Activated naive CD4-positive, alpha-beta T cell treated with anti-CD3 and anti-CD28 coated beads, Interleukin-2, amount 10 ng/mL, durations not matched to agents 7 days and 5 days (primary cell): ENCODE data around the gene CLMN.

Source experiments
- CTCF ChIA-PET: fragments of 350-600 bp; sonication (Branson Sonifier 250); formaldehyde crosslinking; loops from one replicate; lab custom pipeline; 2021; ENCODE audit warnings: antibody characterized with exemption; lab: Charles Lee
- DNase-seq: peaks from one replicate; pipeline ENCODE4 v3.0.0-alpha.2; 2020
- H3K27ac Mint-ChIP-seq: one replicate; pipeline ENCODE4 v1.8.0; 2021; ENCODE audit warnings: mild to moderate bottlenecking, moderate library complexity, mixed read lengths
- H3K27me3 Mint-ChIP-seq: one replicate; pipeline ENCODE4 v1.8.0; 2021; ENCODE audit warnings: mild to moderate bottlenecking, mixed read lengths
- H3K36me3 Mint-ChIP-seq: one replicate; pipeline ENCODE4 v1.8.0; 2021; ENCODE audit warnings: mixed read lengths
- H3K4me1 Mint-ChIP-seq: one replicate; pipeline ENCODE4 v1.8.0; 2021; ENCODE audit warnings: mixed read lengths
- H3K4me3 Mint-ChIP-seq: one replicate; pipeline ENCODE4 v1.8.0; 2021; ENCODE audit warnings: mild to moderate bottlenecking, moderate library complexity, mixed read lengths
- H3K9me3 Mint-ChIP-seq: one replicate; pipeline ENCODE4 v1.8.0; 2021; ENCODE audit warnings: mixed read lengths

CLMN gene

GRCh38 chr14:95256002-95256775, 63.5 kb downstream of the CLMN start:
- no peaks in the 10 kb centered on the region for H3K9me3 Mint-ChIP-seq
- no peak overlapping the region for H3K27ac Mint-ChIP-seq

GRCh38 chr14:95255487-95255886, 64.2 kb downstream of the CLMN start:
- Mint-ChIP-seq H3K9me3 (no peaks in the 10 kb centered on the region), H3K4me1 (no peaks in the 10 kb centered on the region), H3K27me3 (peaks cover 14% of the 10 kb centered on the region), H3K4me3 (no peak overlapping the region), H3K36me3 (no peaks in the 10 kb centered on the region), H3K27ac (no peak overlapping the region)
- no peak for DNase-seq
- CTCF ChIA-PET: no interaction called here

More at GRCh38 chr14:95256002-95256775, 63.5 kb downstream of the CLMN start:
- no peaks in the 10 kb centered on the region for H3K4me1 Mint-ChIP-seq
- CTCF ChIA-PET: no interaction called here
- peaks cover 8% of the 10 kb centered on the region for H3K27me3 Mint-ChIP-seq
- DNase-seq: no peak
- no peak overlapping the region for H3K4me3 Mint-ChIP-seq
- H3K36me3 Mint-ChIP-seq: no peaks in the 10 kb centered on the region

GRCh38 chr14:95255013-95255412, 64.7 kb downstream of the CLMN start:
- Mint-ChIP-seq H3K27me3 (peaks cover 14% of the 10 kb centered on the region), H3K27ac (no peak overlapping the region)
- CTCF ChIA-PET: no interaction called here

GRCh38 chr14:95254288-95254687, 65.4 kb downstream of the CLMN start:
- no peak overlapping the region for H3K27ac Mint-ChIP-seq
- CTCF ChIA-PET: no interaction called here
- H3K27me3 Mint-ChIP-seq: peaks cover 20% of the 10 kb centered on the region
- H3K36me3 Mint-ChIP-seq: no peaks in the 10 kb centered on the region
- H3K9me3 Mint-ChIP-seq: no peaks in the 10 kb centered on the region
- H3K4me1 Mint-ChIP-seq: no peaks in the 10 kb centered on the region
- no peak for DNase-seq
- H3K4me3 Mint-ChIP-seq: no peak overlapping the region

More at GRCh38 chr14:95255013-95255412, 64.7 kb downstream of the CLMN start:
- no peak for DNase-seq
- Mint-ChIP-seq H3K9me3 (no peaks in the 10 kb centered on the region), H3K36me3 (no peaks in the 10 kb centered on the region), H3K4me1 (no peaks in the 10 kb centered on the region), H3K4me3 (no peak overlapping the region)

- Mint-ChIP-seq H3K36me3 (no peaks in the 10 kb centered on the region), H3K27me3 (peaks cover 20% of the 10 kb centered on the region), H3K9me3 (no peaks in the 10 kb centered on the region), H3K27ac (no peak overlapping the region), H3K4me3 (no peak overlapping the region), H3K4me1 (no peaks in the 10 kb centered on the region)
- CTCF ChIA-PET: no interaction called here
- DNase-seq: no peak
Measured at GRCh38 chr14:95253039-95253630, 66.6 kb downstream of the CLMN start.

- no peaks in the 10 kb centered on the region for H3K9me3 Mint-ChIP-seq
- no peaks in the 10 kb centered on the region for H3K4me1 Mint-ChIP-seq
- CTCF ChIA-PET: no interaction called here
- no peak overlapping the region for H3K27ac Mint-ChIP-seq
- H3K27me3 Mint-ChIP-seq: peaks cover 26% of the 10 kb centered on the region
- H3K4me3 Mint-ChIP-seq: no peak overlapping the region
- H3K36me3 Mint-ChIP-seq: no peaks in the 10 kb centered on the region
- no peak for DNase-seq
Measured at GRCh38 chr14:95252219-95252618, 67.5 kb downstream of the CLMN start.

- Mint-ChIP-seq H3K9me3 (no peaks in the 10 kb centered on the region), H3K36me3 (no peaks in the 10 kb centered on the region), H3K4me3 (no peak overlapping the region), H3K27ac (no peak overlapping the region), H3K27me3 (peaks cover 27% of the 10 kb centered on the region), H3K4me1 (no peaks in the 10 kb centered on the region)
- CTCF ChIA-PET: no interaction called here
- no peak for DNase-seq
Measured at GRCh38 chr14:95250936-95251335, 68.8 kb downstream of the CLMN start.

GRCh38 chr14:95250140-95250769, 69.5 kb downstream of the CLMN start:
- CTCF ChIA-PET: no interaction called here
- H3K4me3 Mint-ChIP-seq: no peak overlapping the region
- H3K4me1 Mint-ChIP-seq: no peaks in the 10 kb centered on the region
- no peak for DNase-seq
- H3K36me3 Mint-ChIP-seq: no peaks in the 10 kb centered on the region
- H3K27me3 Mint-ChIP-seq: peaks cover 27% of the 10 kb centered on the region
- H3K27ac Mint-ChIP-seq: no peak overlapping the region
- H3K9me3 Mint-ChIP-seq: no peaks in the 10 kb centered on the region

- no peak for DNase-seq
- Mint-ChIP-seq H3K4me1 (no peaks in the 10 kb centered on the region), H3K27ac (no peak overlapping the region), H3K36me3 (no peaks in the 10 kb centered on the region), H3K27me3 (peaks cover 31% of the 10 kb centered on the region), H3K9me3 (no peaks in the 10 kb centered on the region), H3K4me3 (no peak overlapping the region)
- CTCF ChIA-PET: no interaction called here
Measured at GRCh38 chr14:95248432-95248831, 71.3 kb downstream of the CLMN start.

- H3K9me3 Mint-ChIP-seq: no peaks in the 10 kb centered on the region
- H3K27me3 Mint-ChIP-seq: peaks cover 31% of the 10 kb centered on the region
- no peak overlapping the region for H3K4me3 Mint-ChIP-seq
- no peak overlapping the region for H3K27ac Mint-ChIP-seq
- CTCF ChIA-PET: no interaction called here
- no peak for DNase-seq
- no peaks in the 10 kb centered on the region for H3K4me1 Mint-ChIP-seq
- no peaks in the 10 kb centered on the region for H3K36me3 Mint-ChIP-seq
Measured at GRCh38 chr14:95246870-95247269, 72.8 kb downstream of the CLMN start.

- Mint-ChIP-seq H3K4me3 (no peak overlapping the region), H3K27ac (no peak overlapping the region)
- CTCF ChIA-PET: no interaction called here
Measured at GRCh38 chr14:95245334-95245733, 74.4 kb downstream of the CLMN start.

GRCh38 chr14:95244587-95244986, 75.1 kb downstream of the CLMN start:
- no peak overlapping the region for H3K27ac Mint-ChIP-seq
- H3K36me3 Mint-ChIP-seq: no peaks in the 10 kb centered on the region
- H3K4me1 Mint-ChIP-seq: no peaks in the 10 kb centered on the region
- no peak overlapping the region for H3K4me3 Mint-ChIP-seq
- DNase-seq: no peak
- CTCF ChIA-PET: no interaction called here
- H3K27me3 Mint-ChIP-seq: peaks cover 20% of the 10 kb centered on the region
- no peaks in the 10 kb centered on the region for H3K9me3 Mint-ChIP-seq

More at GRCh38 chr14:95245334-95245733, 74.4 kb downstream of the CLMN start:
- H3K9me3 Mint-ChIP-seq: no peaks in the 10 kb centered on the region
- H3K4me1 Mint-ChIP-seq: no peaks in the 10 kb centered on the region
- H3K27me3 Mint-ChIP-seq: peaks cover 24% of the 10 kb centered on the region
- no peaks in the 10 kb centered on the region for H3K36me3 Mint-ChIP-seq
- DNase-seq: no peak

GRCh38 chr14:95242870-95243269, 76.8 kb downstream of the CLMN start:
- Mint-ChIP-seq H3K27me3 (peaks cover 18% of the 10 kb centered on the region), H3K27ac (no peak overlapping the region), H3K36me3 (no peaks in the 10 kb centered on the region), H3K9me3 (no peaks in the 10 kb centered on the region), H3K4me1 (no peaks in the 10 kb centered on the region), H3K4me3 (no peak overlapping the region)
- CTCF ChIA-PET: no interaction called here
- DNase-seq: no peak

GRCh38 chr14:95240859-95241813, 78.6 kb downstream of the CLMN start:
- DNase-seq: no peak
- H3K4me3 Mint-ChIP-seq: no peak overlapping the region
- no peak overlapping the region for H3K27ac Mint-ChIP-seq
- CTCF ChIA-PET: no interaction called here
- no peaks in the 10 kb centered on the region for H3K9me3 Mint-ChIP-seq
- H3K4me1 Mint-ChIP-seq: no peaks in the 10 kb centered on the region
- no peaks in the 10 kb centered on the region for H3K36me3 Mint-ChIP-seq
- H3K27me3 Mint-ChIP-seq: peaks cover 11% of the 10 kb centered on the region
